GM19324 (cell line): ENCODE measurements around the gene C16orf95.

Source experiments
- ATAC-seq: cut with Tn5 transposase; IDR thresholded peaks from one replicate; pipeline ENCODE4 v1.9.1; 2021; ENCODE audit warnings: mild to moderate bottlenecking, moderate library complexity; ENCODE audit not compliant: unreplicated experiment, low FRiP score

Gene C16orf95

DNA sequence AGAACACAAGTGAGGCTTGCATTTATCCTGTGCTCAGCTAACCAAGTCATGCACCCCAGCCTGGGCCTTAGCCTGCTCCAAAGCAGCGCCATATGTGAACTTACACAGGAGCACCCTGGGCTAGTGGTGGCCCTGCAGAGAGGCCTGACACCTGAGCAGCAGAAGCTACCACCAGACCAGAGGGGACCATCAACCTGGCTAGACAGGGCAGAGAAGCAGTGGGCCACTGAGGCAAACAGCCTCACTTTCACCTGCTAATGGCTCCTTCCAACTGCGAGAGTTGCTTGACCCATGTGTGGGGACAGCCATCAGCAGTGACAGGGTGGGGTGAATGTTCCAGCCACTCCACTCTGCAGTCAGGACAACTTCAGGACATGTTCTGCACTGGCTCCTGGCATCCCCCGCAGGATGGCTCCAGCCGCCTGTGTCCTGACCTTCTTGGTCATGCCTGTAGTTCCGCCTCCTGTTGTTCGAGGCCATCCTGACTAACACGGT, 2.9 kb upstream of the C16orf95 start:
- no peak for ATAC-seq

DNA sequence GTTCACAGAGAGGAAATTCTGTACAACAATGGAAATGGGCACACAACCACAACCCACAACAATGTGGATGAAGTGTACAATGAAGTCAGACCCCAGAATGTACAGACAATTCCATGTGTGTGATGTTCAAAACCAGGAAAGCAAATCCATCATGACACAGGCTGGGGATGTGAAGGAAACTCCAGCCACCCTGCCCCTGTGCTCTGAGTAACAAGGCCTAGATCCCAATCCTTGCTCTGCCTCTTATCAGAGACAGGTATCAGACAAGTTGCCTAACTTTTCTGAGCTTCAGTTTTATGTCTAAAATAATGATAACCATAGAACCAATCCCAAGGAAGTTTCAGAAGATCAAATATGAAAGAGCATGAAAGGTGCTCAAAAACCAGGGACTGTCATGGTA, 1.8 kb upstream of the C16orf95 start:
- ATAC-seq: no peak

DNA sequence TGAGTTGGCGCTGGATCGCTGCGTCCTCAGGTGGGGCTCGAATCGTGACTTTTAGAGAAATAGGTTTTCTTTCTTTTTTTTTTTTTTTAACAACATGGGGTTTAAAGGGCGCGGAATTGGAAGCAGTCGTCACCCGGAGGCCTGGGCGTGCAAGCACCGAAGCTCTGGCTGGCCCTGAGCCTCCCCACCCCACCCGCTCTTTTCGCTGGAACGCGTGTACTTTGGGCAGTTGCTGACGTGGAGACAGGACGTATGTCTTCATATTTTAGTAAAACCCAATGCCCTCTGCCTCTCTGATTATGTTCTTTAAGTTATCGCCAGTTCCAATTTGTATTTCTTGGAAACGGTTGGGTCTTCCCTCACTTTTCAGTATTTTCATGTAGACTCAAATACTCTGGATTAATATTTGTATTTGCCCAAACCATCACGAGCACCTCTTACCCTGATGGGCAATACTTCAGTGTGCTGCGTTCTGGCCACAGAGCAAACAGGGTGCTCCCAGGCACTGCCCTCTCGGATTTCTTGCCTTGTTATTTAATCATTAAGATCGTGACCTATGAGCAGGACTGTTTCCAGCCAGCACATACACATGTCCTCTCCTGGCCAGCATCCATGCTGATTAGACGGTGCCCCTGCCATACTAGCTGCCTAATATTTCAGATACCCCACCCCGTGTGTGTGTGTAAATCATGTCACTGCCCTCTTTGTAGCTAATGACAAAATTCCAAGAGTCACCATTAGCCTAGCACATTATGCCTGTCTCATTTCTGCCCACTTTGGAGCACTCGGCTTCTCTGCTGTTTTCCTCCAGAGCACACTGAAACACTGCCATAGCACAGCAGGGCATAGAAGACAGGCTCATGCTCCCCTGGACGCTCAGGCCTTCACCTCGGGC, 805 bp upstream of the C16orf95 start:
- ATAC-seq: peak; percentile 11

DNA sequence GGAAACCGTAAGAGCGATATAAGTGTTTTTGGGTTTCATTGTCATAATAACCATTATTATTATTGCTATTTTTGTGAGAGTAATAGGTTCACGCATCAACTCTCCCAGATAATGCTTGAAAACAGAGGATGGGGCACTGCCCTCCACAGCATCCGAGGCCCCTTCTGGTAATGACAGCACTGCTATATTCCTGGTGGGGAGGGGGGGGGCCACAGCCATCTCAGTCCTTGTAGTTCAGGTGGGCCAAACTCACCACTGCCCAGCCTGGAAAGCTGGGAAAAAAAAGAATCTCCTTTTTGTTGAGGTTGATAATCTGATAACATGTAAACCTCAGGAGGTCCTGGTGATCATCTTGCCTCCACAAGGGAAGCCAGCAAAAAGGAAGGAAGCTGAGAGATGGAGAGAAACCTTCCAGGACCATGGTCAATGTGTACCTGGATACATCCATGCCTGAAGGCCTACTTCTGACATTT, 706 bp downstream of the C16orf95 start:
- ATAC-seq: no peak

DNA sequence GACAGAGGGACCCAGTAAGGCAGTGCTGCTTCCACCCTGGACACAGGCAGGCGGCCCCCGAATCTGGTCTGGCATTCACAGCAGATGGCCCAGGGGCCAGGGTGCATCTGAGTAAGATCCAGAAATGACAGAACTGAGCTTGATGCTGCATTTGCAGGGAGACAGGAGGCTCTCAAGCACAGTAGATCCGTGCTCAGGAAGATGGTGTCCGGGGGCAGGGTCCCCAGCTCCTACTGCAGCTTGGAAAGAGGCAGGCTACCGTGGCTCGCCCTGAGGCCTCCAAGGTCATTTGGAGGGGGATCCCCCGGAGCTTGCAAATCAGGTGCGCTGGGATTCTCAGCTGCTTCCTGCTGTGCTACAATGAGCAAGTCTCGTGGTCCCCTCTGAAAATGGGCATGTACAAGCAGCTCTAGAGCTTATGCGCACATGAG, 2.2 kb downstream of the C16orf95 start:
- no peak for ATAC-seq

DNA sequence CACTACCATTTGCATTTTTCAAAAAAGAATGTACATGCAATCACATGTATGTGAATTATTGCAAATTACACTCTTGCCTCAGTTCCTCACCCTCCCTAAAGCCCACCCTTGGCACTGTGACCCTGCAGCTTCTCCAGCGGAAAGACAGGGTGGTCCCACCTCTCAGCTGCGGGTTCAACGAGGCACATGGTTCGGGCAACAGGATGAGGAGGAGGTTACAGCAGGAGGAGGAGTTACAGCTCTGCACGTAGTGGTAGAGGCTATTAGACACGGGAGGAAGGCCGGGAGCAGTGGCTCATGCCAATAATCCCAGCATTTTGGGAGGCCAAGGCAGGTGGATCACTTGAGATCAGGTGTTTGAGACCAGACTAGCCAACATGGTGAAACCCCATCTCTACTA, 5.2 kb downstream of the C16orf95 start:
- no peak for ATAC-seq

DNA sequence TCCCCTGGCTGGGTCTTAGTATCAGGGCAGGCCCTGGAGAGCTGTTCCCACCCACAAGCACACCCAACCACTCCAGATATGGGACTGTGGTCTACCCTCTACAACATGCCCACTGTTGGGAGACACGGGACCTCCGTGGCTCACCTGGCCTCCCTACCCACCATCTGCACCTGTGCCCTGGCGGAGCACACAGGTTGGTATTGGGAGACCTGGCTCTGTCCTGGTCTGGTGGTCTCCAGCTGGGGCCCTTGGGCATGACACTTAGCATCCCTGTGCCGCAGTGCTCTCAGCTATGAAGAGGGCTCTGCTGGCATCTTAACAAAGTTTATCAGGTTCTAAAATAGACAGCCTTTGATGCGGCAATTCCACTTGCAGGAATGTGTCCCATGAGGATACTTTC, 5.8 kb downstream of the C16orf95 start:
- no peak for ATAC-seq

DNA sequence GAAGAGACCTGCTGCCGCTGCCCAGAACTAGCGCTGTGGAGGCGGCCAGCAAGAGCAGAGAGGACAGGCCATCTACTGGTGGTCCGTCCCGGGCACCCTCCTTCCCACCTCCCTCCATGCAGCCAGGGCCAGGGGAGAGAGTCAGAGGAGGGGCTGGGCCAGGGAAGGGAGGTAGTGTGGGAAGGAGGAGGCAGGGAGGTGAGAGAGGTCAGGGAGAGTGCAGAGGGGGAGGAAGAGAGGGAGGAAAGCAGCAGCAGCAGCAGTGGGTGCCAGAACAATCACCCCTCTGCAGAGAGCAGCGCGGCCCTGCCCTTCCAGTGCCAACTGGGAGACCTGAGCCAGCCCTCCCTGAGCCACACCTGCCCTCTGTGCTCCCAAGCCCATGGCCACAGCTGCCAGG, 6.6 kb downstream of the C16orf95 start:
- ATAC-seq: no peak

DNA sequence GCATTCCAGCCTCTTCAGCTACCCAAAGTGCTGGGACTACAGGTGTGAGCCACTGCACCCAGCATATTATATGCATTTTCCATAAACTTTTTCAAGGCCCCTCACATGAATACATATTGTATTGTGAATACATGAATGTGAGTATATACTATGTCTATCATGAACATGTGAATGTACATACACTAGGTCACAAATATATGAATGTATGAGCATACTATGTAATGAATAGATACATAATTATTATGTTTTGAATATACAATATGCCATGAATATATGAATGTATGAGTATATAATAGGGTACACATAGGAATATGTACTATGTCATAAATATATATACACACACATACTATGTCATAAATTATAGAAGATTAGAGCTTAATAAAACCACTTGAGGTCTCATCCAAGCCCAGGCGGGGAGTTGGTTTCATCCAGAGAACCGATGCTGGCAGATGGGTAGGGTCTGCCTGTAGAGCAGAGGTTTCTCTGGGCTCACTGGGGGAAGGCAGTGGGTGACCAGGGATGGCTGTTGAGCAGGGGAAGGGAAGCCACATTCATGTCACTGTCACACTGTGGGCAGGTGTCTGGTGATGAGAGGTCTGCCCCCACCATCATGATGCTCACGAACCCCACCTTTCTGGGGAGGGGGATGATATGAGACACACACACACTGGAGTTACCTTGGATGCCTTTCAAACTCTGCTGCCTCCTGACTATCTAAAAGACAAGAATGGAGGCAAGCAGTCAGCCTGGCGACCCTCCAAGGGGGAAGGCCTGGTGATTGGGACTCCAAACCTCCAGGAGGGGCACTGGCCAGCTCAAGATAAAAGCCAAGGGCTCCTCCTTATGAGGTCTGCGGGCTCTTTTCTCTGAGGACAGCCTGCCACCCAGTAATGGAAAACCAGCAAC, 7.3 kb downstream of the C16orf95 start:
- no peak for ATAC-seq

DNA sequence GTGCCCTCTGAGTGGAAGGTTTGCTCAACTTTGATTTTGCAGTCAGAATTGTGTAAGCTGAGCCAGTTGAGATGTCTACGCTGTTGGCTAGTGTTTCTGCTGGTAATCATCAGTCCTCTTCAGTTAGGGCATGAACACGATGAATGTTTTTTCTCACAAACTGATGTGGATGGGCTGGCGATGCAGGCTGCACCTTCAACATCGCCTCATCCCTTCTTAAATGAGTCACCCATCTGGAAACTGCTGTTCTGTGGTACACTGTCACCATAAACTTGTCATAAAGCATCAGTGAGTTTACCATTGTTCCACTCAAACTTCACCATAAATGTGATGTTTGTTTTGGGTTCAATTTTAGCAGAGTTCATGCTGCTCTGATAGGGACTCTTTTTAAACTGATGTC, 8.4 kb downstream of the C16orf95 start:
- ATAC-seq: no peak

DNA sequence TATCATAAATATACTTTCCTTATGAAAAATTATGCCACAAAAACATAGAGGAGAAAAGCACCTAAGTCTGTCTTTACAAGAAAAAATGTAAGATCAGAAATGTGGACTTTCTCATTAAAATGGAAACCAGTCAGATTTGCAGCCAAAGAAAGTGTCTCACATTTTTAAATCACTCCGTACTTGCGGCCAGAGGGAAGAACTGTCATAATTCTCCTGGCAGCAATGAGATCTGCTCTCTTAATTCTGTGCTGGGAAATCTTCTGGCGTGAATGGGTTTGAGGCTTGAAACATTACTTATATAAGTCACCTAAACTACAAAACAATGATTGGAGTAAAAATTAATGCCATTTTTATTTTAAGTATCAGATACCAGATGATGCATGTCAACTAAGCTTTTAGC, 10.7 kb downstream of the C16orf95 start:
- ATAC-seq: no peak

DNA sequence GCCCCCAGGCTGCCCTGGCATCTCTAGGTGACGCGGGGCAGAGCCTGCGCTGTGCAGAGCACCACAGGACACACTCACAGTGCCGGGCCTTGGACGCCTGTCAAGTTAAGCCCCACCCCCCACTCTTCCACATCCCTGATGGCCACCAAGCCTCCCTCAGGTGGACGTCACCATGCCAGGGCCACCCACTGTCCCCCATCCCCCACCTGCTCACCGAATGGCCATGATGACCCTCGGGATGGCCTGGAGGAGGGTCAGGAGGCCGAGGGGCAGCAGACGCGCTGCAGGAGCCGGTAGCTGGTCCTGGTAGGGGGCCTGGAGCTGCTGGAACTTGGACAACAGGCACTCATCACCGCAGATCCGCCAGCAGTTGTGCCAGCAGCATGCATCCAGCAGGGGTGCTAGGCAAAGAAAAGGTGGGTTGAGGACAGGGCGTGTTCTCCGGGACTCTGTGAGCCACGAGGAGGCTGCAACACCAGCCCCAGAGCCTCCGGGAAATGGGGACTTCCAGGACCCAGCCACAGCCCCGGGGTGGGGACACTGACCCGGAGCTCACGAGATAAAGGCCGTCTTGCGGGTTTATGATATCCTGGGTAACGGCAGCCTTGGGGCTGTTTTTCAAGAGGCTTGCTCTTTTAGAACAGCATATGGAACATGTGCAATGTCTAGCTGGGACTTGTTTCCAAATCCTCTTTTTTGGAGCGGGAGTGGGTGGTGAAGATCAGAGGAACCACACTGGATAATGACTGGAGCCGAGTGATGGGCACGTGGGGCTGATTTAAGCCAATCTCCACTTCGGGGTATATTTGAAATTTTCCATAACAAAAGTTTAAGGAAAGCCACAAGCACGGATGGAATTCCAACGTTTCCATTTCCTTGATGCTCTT, 11.4 kb downstream of the C16orf95 start:
- no peak for ATAC-seq

DNA sequence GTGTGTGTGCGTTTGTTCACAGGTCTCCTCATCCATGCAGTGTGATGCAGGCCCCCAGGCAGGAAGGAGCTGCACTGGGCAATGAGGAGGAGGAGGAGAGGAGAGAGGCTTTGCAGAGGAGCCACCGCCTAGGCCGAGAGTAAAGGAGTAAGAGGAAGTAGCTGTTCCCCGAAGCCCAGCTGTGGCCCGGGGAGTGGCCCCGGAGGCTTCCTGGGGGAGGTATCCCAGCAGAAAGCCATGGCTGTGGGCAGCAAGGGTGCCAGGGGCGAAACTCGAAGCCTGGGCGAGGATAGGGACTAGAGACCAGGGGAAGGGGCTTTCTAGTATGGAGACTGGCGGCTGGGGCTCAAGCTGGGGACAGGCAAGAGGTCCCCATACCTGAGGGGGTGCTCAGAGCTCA, 12.2 kb downstream of the C16orf95 start:
- ATAC-seq: no peak

DNA sequence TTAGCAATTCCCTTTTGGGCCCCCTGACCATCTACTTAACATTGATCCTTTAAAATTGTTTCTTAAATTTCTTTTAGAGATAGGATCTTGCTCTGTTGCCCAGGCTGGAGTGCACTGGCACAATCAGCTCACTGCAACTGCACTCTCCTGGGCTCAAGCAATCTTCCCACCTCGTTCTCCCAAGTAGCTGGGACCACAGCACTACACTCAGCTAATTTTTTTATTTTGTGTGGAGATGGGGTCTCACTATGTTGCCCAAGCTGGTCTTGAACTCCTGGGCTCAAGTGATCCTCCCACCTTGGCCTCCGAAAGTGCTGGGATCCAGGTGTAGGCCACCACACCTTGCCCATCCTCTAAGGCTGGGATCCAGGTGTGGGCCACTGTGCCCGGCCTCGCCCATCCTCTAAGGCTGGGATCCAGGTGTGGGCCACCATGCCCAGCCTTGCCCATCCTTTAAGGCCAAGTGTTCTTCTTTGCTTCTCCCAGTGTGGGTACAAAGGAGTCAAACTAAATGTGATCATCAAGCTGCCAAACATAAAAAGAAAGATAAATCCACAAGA, 13.2 kb downstream of the C16orf95 start:
- no peak for ATAC-seq

DNA sequence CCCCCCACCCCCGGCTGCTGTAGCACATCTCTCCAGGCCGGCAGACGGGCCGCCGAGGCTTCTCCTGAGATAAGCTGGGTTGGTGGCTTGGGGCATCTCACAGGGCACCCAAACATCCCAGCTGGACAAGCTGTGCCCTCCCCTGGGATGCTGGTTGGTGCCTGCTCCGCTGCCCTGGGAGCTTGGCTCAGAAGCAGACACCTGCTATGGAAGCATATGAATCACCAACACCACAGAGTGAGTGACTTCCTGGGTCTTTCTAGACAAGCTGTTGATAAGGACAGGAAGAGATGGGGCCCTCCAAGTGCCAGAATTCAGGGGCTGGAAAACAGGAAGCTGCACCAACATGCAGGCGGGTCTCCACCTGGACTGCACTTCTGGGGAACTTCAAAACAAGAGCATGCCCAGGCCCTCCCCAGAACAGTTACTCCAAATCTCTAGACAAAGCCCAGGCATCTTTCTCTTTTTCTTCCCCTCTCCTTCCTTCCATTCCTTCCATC, 13.7 kb downstream of the C16orf95 start:
- ATAC-seq: no peak

DNA sequence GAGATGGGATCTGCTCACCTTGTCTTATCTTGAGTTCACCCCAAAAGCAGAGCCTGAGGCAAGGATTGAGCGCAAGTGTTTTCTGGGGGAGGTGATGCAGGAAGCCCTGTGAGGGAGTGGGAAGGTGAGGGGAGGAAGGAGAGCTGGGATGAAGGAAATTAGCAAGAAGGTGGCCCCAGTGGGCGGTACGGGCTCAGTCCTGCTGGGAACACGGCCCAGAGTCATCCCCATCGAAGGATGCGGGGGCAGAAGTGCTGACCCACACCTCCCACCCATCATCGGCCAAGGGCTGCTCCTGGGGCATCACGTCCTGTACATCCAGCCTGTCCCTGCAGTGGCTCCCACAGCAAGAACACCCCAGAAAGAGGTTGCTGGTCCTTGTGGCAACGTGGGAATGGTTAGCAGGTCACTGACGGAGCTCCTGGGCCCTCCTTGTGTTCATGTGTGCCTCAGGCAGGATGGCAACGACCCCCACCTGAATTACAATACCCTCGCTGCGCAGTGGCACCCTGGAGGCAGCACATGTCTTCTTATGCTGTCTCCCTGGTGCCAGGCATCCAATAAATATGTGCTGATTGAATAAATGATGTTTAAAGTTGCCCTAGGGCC, 18.2 kb downstream of the C16orf95 start:
- ATAC-seq: no peak

DNA sequence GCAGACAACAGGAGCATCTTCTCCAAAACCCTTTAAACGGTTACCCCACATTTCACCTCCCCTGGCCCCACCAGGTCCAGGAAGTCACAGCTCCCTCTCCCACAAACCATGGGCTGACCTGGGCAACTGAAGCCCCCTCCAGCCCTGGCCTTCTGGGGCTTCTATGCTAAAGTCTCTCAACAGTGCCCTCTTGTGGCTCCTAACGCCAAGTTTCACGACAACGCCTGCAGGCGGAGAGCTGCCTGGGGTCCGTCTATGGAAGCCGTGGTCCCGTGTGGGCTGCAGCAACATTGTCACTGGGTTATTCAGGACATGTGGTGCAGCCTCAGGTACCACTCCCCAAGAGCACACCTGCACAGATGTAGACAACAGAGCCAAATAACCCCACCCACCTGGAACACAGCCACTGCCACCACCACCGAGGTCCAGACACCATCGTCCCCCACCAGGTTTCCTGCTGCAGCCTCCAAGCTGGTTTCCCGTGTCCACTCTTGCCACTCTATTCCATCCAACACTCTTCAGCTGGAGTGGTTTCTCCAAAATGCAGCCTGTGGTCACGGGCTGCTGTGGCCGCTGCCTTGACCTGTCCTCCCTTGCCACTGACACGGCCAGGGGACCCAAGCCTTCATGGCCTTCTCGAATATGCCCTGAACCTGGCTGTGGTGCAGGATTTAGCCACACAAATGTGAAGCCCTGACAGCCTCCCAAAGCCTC, 19.1 kb downstream of the C16orf95 start:
- ATAC-seq: no peak

DNA sequence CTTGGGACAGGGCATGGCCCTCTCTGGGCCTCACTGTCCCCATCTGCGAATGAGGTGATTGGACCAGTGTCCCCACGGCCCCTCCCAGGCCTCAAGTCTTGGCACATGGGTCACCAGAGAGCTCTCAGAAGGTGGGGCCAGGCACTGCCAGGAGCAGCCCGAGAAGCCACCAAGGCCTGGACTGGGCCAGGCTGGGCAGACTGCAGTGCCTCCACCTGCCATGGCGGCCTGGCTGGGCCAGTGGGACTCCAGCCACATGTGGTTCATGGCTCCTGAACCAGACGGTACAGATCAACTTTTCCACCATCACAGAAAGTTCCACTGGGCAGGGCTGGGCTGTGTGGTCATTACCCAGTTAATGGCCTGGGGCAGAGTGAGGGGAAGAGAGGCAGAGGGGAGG, 19.8 kb downstream of the C16orf95 start:
- ATAC-seq: no peak
